ENCODE results near the gene CRYBB1. TPM values are rescaled to one million over a fixed set of nuclear protein-coding genes. Genes with fewer than 3 reads are reported as not detected.

The CRYBB1 gene
- total RNA-seq, 2 donors from 2014 or later: 0.33 to 1.7 TPM

- peaks cover 46% of the 10 kb centered on the region for H3K4me1 Mint-ChIP-seq
- H3K9ac ChIP-seq (ENCODE audit: extremely low read depth, low read length, poor library complexity, severe bottlenecking): no peak overlapping the region
- H3K9me3 ChIP-seq (ENCODE audit: control insufficient read depth, low read length): no peaks in the 10 kb centered on the region
- no peaks in the 10 kb centered on the region for H3K36me3 Mint-ChIP-seq (ENCODE audit: low read depth)
- WGBS, 2 experiments (ENCODE audit: insufficient coverage in 1 of 2, insufficient read length in 1 of 2): 94% methylated on average over 2 to 4 of the region's 4 CpGs
- no peak for DNase-seq
- H3K4me1 ChIP-seq (ENCODE audit: control insufficient read depth, insufficient read depth, low read length): peaks cover 19% of the 10 kb centered on the region
- no peaks in the 10 kb centered on the region for H3K27me3 ChIP-seq (ENCODE audit: control insufficient read depth, insufficient read depth, low read length, poor library complexity, severe bottlenecking)
- H3K4me3 ChIP-seq (ENCODE audit: low read length): no peak overlapping the region
- no peaks in the 10 kb centered on the region for H3K9me3 Mint-ChIP-seq
- H3K27ac ChIP-seq (ENCODE audit: low read depth, low read length): no peak overlapping the region
- H3K27me3 Mint-ChIP-seq (ENCODE audit: insufficient read depth): peaks cover 2% of the 10 kb centered on the region
- no peaks in the 10 kb centered on the region for H3K36me3 ChIP-seq (ENCODE audit: control insufficient read depth, insufficient read depth, low read length)
- no peak overlapping the region for H3K27ac Mint-ChIP-seq
- no peak overlapping the region for H3K4me3 Mint-ChIP-seq
- TF ChIP-seq CTCF (conservative IDR thresholded peaks at IDR 0.05): no peak
These were observed 5.2 kb downstream of the CRYBB1 start for GRCh38 chr22:26612652-26613051.

DNA sequence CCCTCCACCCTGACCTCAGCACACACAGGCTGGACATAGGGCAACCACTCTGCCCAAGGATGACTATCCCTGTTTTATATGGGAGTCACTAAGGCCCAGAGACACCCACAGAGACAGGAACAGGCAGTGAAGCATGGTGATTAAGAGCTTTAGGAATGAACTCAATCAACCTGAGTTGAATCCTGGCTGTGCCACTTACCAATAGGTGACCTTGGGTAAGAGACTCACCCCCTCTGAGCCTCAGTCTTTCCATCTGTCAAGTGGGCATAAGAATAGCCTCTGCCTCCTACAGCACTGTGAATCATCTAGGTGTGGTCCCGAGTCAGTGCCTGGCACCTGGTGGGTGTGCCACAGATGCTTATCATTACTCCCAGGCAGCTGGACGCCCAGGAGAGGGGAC, 6.8 kb downstream of the CRYBB1 start:
- no peak for DNase-seq
- Histone ChIP-seq H3K4me3 (ENCODE audit: low read length) (no peak overlapping the region), H3K4me1 (ENCODE audit: control insufficient read depth, insufficient read depth, low read length) (peaks cover 4% of the 10 kb centered on the region), H3K27me3 (ENCODE audit: control insufficient read depth, insufficient read depth, low read length, poor library complexity, severe bottlenecking) (no peaks in the 10 kb centered on the region), H3K27ac (ENCODE audit: low read depth, low read length) (no peak overlapping the region), H3K9me3 (ENCODE audit: control insufficient read depth, low read length) (no peaks in the 10 kb centered on the region), H3K9ac (ENCODE audit: extremely low read depth, low read length, poor library complexity, severe bottlenecking) (no peak overlapping the region), H3K36me3 (ENCODE audit: control insufficient read depth, insufficient read depth, low read length) (no peaks in the 10 kb centered on the region)
- H3K36me3 Mint-ChIP-seq (ENCODE audit: low read depth): no peaks in the 10 kb centered on the region
- no peak for TF ChIP-seq CTCF (conservative IDR thresholded peaks at IDR 0.05)
- H3K4me1 Mint-ChIP-seq: peaks cover 32% of the 10 kb centered on the region
- WGBS, 2 experiments (ENCODE audit: insufficient coverage in 1 of 2, insufficient read length in 1 of 2): 88 to 100% methylated on average over 1 to 2 of the region's 2 CpGs
- no peaks in the 10 kb centered on the region for H3K9me3 Mint-ChIP-seq
- no peak overlapping the region for H3K27ac Mint-ChIP-seq
- peaks cover 2% of the 10 kb centered on the region for H3K27me3 Mint-ChIP-seq (ENCODE audit: insufficient read depth)
- H3K4me3 Mint-ChIP-seq: no peak overlapping the region

DNA sequence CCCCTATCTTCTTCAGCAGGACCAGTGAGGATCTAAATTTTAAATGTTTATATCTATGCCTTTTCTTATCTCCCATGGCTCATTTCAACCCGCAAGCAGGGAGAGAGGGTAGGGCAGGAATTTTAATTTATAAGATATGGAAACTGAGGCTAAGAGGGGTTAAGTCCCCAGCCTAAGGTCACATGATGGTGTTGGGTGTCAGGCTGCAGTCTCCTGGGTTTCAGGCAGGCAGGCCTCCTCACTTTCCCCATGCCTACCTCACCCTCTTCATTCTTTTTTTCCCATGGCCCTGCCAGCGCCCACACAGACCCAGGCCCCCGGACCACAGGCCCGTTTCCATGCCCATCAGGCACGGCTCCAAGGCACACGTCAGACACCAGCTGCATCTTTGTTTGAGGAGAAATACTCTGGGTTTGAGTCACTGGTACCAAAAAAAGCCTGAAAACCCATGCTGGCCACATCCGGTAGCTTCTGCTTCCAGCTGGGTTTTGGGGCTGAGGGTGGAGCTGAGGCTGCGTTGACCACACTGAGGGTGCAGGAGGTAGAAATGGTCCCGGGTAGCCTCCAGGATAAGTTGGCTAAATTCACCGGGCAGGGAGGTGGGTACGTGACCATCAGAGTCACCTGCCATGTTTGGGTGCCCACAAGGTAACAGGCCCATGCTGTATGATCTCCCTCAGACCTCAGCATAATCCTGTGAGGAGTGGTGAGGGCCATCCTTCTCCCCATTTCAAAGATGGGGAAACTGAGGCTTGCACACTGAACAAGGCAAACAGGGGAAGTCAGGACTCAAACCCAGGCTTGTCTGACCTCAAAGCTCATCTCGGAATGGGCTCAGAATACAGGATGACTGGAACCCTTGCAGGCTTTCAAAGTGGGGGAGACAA, 7.5 kb downstream of the CRYBB1 start:
- Histone ChIP-seq H3K36me3 (ENCODE audit: control insufficient read depth, insufficient read depth, low read length) (no peaks in the 10 kb centered on the region), H3K9ac (ENCODE audit: extremely low read depth, low read length, poor library complexity, severe bottlenecking) (no peak overlapping the region), H3K9me3 (ENCODE audit: control insufficient read depth, low read length) (no peaks in the 10 kb centered on the region), H3K27ac (ENCODE audit: low read depth, low read length) (no peak overlapping the region), H3K4me1 (ENCODE audit: control insufficient read depth, insufficient read depth, low read length) (peaks cover 4% of the 10 kb centered on the region), H3K4me3 (ENCODE audit: low read length) (no peak overlapping the region), H3K27me3 (ENCODE audit: control insufficient read depth, insufficient read depth, low read length, poor library complexity, severe bottlenecking) (no peaks in the 10 kb centered on the region)
- Mint-ChIP-seq H3K27me3 (ENCODE audit: insufficient read depth) (peaks cover 2% of the 10 kb centered on the region), H3K4me3 (no peak overlapping the region), H3K36me3 (ENCODE audit: low read depth) (no peaks in the 10 kb centered on the region), H3K9me3 (no peaks in the 10 kb centered on the region), H3K4me1 (peaks cover 28% of the 10 kb centered on the region), H3K27ac (no peak overlapping the region)
- no peak for TF ChIP-seq CTCF (conservative IDR thresholded peaks at IDR 0.05)
- no peak for DNase-seq
- WGBS, 2 experiments (ENCODE audit: insufficient coverage in 1 of 2, insufficient read length in 1 of 2): 89 to 92% methylated on average over 9 to 12 of the region's 12 CpGs

All from endodermal cell (in vitro differentiated cells).